Measurements from ENCODE around the gene MEG3.

The MEG3 gene

DNA sequence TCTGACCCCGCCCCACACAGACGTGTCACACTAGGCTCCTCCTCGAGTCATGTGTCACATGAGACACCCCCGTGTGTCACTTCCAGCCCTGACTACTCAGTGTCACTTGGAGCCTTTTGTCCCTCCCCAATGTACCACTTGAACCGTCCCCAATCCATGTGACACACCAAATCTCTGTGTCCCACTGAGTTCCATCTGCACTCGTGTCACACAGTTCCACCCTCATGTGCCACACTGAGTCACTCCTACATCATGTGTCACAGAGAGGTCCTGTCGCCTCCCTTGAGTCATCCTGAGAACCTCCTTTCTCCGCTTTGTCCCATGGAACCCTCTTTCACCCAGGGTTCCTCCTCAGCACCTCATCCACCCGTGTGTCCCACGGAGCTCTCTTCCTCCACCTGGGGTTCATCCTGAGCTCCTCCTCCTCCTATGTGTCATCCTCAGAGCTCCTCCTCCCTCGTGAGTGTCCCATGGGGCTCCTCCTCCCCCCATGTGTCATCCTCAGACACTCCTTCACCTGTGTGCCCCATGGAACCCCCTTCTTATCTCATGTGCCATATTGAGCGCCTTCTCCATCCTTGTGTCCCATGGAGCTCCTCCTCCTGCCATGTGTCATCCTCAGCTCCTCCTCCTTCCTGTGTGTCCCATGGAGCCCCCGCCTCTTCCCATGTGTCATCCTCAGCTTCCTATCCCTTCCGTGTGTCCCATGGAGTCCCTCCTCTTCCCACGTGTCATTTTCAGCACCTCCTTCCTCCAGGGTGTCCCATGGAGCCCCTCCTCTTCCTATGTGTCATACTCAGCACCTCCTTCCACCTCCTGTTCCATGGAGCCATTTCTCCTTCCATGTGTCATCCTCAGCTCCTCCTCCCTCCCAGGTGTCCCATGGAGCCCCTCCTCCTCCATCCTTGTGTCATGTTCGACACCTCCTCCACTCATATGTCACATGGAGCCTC, 45.6 kb downstream of the MEG3 start:
- no peak for TF ChIP-seq GATA1 (IDR thresholded peaks at IDR 0.05; ENCODE audit: low read depth, low read length)
- no peak for TF ChIP-seq POLR2A (IDR thresholded peaks at IDR 0.05; ENCODE audit: low read length)
- peak in 1 of 2 experiments; percentile 31 for DNase-seq

DNA sequence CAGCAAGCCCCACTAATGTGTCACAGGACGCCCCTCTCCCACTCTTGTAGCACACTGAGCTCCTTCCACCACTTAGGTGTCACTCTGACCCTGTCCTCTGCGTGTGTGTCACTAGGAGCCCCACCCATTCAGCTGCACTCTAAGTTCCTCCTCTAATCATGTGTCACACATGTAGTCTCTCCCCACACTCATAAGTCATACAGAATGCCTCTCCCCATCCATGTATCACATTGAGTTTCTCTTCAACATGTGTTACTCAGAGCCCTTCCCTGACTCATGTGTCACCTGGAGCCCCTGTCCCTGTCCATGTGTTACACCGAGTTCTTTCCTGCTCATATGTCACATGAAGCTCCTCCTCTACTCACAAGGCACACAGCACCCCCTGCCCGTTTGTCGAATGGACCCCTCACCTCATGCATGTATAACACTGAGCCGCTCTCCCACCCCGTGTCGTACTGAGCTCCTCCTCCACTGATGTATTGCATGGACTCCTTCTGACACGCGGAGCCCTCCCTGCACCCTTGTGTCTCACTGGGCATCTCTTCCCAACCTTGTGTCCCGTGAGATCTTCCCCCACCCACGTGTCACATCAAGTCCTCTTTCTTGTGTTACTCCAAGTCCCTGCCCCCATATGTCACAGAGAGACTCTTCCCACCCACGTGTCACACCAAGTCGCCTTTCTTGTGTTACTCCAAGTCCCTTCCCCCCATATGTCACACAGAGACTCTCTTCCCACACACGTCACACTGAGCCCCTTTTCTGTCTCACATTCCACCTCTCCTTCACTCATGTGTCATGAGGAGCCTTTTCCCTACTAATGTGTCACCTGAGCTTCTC, 46.6 kb downstream of the MEG3 start:
- peak in 1 of 2 experiments; percentile 18 for DNase-seq
- TF ChIP-seq POLR2A (IDR thresholded peaks at IDR 0.05; ENCODE audit: low read length) (no peak), GATA1 (IDR thresholded peaks at IDR 0.05; ENCODE audit: low read depth, low read length) (no peak)

DNA sequence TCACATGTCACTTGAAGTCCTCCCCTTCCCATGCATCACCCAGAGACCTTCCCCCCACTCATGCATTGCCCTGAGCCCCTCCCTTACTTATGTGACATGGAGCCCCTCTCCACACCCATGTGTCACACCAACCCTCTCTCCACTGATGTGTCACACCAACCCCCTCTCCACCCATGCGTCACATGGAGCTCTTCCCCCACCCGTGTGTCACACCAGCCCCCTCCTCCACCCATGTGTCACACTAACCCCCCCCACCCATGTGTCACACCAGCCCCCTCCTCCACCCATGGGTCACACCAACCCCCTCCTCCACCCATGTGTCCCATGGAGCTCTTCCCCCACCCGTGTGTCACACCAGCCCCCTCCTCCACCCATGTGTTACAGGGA, 47.2 kb downstream of the MEG3 start:
- TF ChIP-seq GATA1 (IDR thresholded peaks at IDR 0.05; ENCODE audit: low read depth, low read length) (no peak), POLR2A (IDR thresholded peaks at IDR 0.05; ENCODE audit: low read length) (no peak)
- DNase-seq, result no peak

GRCh38 chr14:100874051-100874410, 48.1 kb downstream of the MEG3 start:
- TF ChIP-seq POLR2A (IDR thresholded peaks at IDR 0.05; ENCODE audit: low read length), result no peak
- TF ChIP-seq GATA1 (IDR thresholded peaks at IDR 0.05; ENCODE audit: low read depth, low read length), result no peak
- DNase-seq, result no peak

GRCh38 chr14:100874411-100875091, 48.6 kb downstream of the MEG3 start:
- no peak for TF ChIP-seq GATA1 (IDR thresholded peaks at IDR 0.05; ENCODE audit: low read depth, low read length)
- TF ChIP-seq POLR2A (IDR thresholded peaks at IDR 0.05; ENCODE audit: low read length), result no peak
- DNase-seq, result no peak

GRCh38 chr14:100875126-100875525, 49.2 kb downstream of the MEG3 start:
- TF ChIP-seq GATA1 (IDR thresholded peaks at IDR 0.05; ENCODE audit: low read depth, low read length) (no peak), POLR2A (IDR thresholded peaks at IDR 0.05; ENCODE audit: low read length) (no peak)
- DNase-seq, result no peak

DNA sequence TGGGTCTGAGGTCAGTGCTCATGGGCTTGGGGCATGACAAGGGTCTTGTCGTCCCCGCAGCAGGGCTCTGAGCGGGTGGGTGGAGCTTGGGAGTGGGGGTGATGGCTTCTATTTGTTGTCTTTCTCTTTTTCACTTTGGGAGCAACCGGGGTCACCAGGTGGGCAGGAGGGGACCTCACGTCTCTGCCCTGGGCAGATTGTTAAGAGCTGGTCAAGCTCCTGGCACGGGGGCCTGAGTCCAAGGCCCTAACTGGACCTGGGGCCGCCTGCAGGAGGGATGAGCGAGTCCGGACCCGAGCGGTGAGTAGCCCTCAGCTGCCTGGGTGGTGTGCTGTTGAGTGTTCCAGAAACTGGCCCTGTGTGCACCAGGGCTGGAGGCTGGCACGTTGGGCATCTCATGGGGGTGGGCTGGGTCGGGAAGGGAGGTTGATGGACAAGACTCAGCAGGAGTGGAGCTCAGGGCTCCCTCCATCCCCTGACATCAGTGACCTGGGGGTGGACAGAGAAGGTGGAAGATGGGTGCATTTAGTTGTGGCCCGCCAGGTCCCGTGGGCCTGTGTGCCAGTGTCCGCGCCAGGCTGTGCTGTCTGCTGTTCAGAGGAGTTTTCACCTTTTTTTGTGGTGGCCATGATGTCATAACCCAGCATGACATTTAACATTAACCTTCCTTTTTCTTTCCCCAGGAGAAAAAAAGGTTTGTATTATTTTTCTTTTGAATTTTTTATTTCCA, 50.1 kb downstream of the MEG3 start:
- no peak for DNase-seq
- no peak for TF ChIP-seq GATA1 (IDR thresholded peaks at IDR 0.05; ENCODE audit: low read depth, low read length)
- no peak for TF ChIP-seq POLR2A (IDR thresholded peaks at IDR 0.05; ENCODE audit: low read length)

- DNase-seq, result no peak
- TF ChIP-seq GATA1 (IDR thresholded peaks at IDR 0.05; ENCODE audit: low read depth, low read length) (no peak), POLR2A (IDR thresholded peaks at IDR 0.05; ENCODE audit: low read length) (no peak)
Measured at GRCh38 chr14:100878271-100879146, 52.6 kb downstream of the MEG3 start.

- no peak for DNase-seq
- no peak for TF ChIP-seq POLR2A (IDR thresholded peaks at IDR 0.05; ENCODE audit: low read length)
- TF ChIP-seq GATA1 (IDR thresholded peaks at IDR 0.05; ENCODE audit: low read depth, low read length), result no peak
Measured at GRCh38 chr14:100879194-100879593, 53.3 kb downstream of the MEG3 start.

- TF ChIP-seq GATA1 (IDR thresholded peaks at IDR 0.05; ENCODE audit: low read depth, low read length) (no peak), POLR2A (IDR thresholded peaks at IDR 0.05; ENCODE audit: low read length) (no peak)
- no peak for DNase-seq
Measured at GRCh38 chr14:100879782-100880181, 53.9 kb downstream of the MEG3 start.

- no peak for TF ChIP-seq POLR2A (IDR thresholded peaks at IDR 0.05; ENCODE audit: low read length)
- TF ChIP-seq GATA1 (IDR thresholded peaks at IDR 0.05; ENCODE audit: low read depth, low read length), result no peak
- DNase-seq, result no peak
Measured at GRCh38 chr14:100880271-100881101, 54.6 kb downstream of the MEG3 start.
